ENCODE measurements around the gene SLC39A11.
"Not testable (repeated sequence)": the region's sequence is repeated elsewhere in the genome, so short reads cannot be mapped to it uniquely, and the experiment has no call there.

The SLC39A11 gene

GRCh38 chr17:72656130-72656763, 436.2 kb downstream of the SLC39A11 start:
- no peak for DNase-seq (ENCODE audit: low spot score)

GRCh38 chr17:72654706-72655105, 437.8 kb downstream of the SLC39A11 start:
- DNase-seq (ENCODE audit: low spot score), result no peak

- DNase-seq (ENCODE audit: low spot score), result no peak
Observed at GRCh38 chr17:72651988-72652387, 440.5 kb downstream of the SLC39A11 start.

- no peak for DNase-seq (ENCODE audit: low spot score)
Observed at GRCh38 chr17:72648702-72649101, 443.8 kb downstream of the SLC39A11 start.

GRCh38 chr17:72646176-72646575, 446.3 kb downstream of the SLC39A11 start:
- no peak for DNase-seq (ENCODE audit: low spot score)

- DNase-seq (ENCODE audit: low spot score), result no peak
Observed at GRCh38 chr17:72644492-72644891, 448.0 kb downstream of the SLC39A11 start.

- DNase-seq (ENCODE audit: low spot score), result no peak
Observed at GRCh38 chr17:72643575-72644216, 448.8 kb downstream of the SLC39A11 start.

- DNase-seq (ENCODE audit: low spot score), result no peak
Observed at GRCh38 chr17:72642720-72643119, 449.8 kb downstream of the SLC39A11 start.

- DNase-seq (ENCODE audit: low spot score), result no peak
Observed at GRCh38 chr17:72640415-72641165, 451.9 kb downstream of the SLC39A11 start.

GRCh38 chr17:72639711-72640110, 452.8 kb downstream of the SLC39A11 start:
- DNase-seq (ENCODE audit: low spot score), result no peak

- DNase-seq (ENCODE audit: low spot score), result not testable (repeated sequence)
Observed at GRCh38 chr17:72638932-72639331, 453.6 kb downstream of the SLC39A11 start.

- DNase-seq (ENCODE audit: low spot score), result no peak
Observed at GRCh38 chr17:72635034-72635635, 457.4 kb downstream of the SLC39A11 start.

- no peak for DNase-seq (ENCODE audit: low spot score)
Observed at GRCh38 chr17:72634621-72635020, 457.9 kb downstream of the SLC39A11 start.

- peak; percentile 73 for DNase-seq (ENCODE audit: low spot score)
Observed at GRCh38 chr17:72631949-72632684, 460.4 kb downstream of the SLC39A11 start.

GRCh38 chr17:72631568-72631948, 460.9 kb downstream of the SLC39A11 start:
- no peak for DNase-seq (ENCODE audit: low spot score)

- no peak for DNase-seq (ENCODE audit: low spot score)
Observed at GRCh38 chr17:72624652-72625051, 467.8 kb downstream of the SLC39A11 start.

GRCh38 chr17:72624226-72624625, 468.3 kb downstream of the SLC39A11 start:
- DNase-seq (ENCODE audit: low spot score), result no peak

- DNase-seq (ENCODE audit: low spot score), result peak; percentile 35
Observed at GRCh38 chr17:72622661-72623433, 469.6 kb downstream of the SLC39A11 start.

- DNase-seq (ENCODE audit: low spot score), result no peak
Observed at GRCh38 chr17:72619976-72620650, 472.4 kb downstream of the SLC39A11 start.

GRCh38 chr17:72618001-72618509, 474.4 kb downstream of the SLC39A11 start:
- peak; percentile 70 for DNase-seq (ENCODE audit: low spot score)
